ENCODE results near the gene GPR39. TPM values are rescaled to one million over a fixed set of nuclear protein-coding genes. Genes with fewer than 3 reads are reported as not detected.

GPR39 gene
- polyA plus RNA-seq, 1 donor from 2014 or later: 1.1 TPM

DNA sequence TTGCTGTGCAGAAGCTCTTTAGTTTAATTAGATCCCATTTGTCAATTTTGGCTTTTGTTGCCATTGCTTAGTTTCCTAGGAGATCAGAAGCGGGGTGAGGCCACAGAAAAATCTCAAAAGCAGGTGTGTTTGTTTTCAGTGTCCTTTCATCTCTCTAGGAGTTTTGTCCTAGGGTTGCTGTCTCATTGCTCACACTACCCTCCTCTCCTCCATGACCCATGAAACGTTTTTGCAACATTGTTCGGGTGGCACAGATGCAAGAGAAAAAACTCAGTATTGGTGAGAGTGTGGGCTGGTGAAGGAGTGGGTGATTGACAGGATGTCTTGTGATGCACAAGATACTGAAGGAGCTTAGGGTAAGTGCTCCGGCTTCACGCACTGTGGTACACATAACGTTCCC, 149.8 kb downstream of the GPR39 start:
- H3K9ac ChIP-seq (ENCODE audit: low read length): no peak overlapping the region
- H3K36me3 ChIP-seq (ENCODE audit: insufficient read depth, low read length): no peaks in the 10 kb centered on the region
- H3K4me2 ChIP-seq (ENCODE audit: low read length): no peak overlapping the region
- no peaks in the 10 kb centered on the region for H3K9me2 ChIP-seq (ENCODE audit: insufficient read depth, low read length)
- no peaks in the 10 kb centered on the region for H4K20me1 ChIP-seq (ENCODE audit: insufficient read depth)
- no peak overlapping the region for H3K4me3 ChIP-seq (ENCODE audit: low read length)
- H3K27me3 ChIP-seq (ENCODE audit: insufficient read depth, low read depth, low read length): no peaks in the 10 kb centered on the region
- no peak overlapping the region for H2AFZ ChIP-seq (ENCODE audit: low read depth, low read length)
- no peaks in the 10 kb centered on the region for H3K9me3 ChIP-seq (ENCODE audit: low read length)
- TF ChIP-seq MXI1 (conservative IDR thresholded peaks at IDR 0.05; ENCODE audit: poor library complexity, severe bottlenecking): no peak
- no peak for TF ChIP-seq EZH2 (IDR thresholded peaks at IDR 0.05; ENCODE audit: borderline replicate concordance, insufficient read depth, low read length, poor library complexity, severe bottlenecking)
- TF ChIP-seq RAD21 (conservative IDR thresholded peaks at IDR 0.05): no peak
- TF ChIP-seq, protein P1, sequence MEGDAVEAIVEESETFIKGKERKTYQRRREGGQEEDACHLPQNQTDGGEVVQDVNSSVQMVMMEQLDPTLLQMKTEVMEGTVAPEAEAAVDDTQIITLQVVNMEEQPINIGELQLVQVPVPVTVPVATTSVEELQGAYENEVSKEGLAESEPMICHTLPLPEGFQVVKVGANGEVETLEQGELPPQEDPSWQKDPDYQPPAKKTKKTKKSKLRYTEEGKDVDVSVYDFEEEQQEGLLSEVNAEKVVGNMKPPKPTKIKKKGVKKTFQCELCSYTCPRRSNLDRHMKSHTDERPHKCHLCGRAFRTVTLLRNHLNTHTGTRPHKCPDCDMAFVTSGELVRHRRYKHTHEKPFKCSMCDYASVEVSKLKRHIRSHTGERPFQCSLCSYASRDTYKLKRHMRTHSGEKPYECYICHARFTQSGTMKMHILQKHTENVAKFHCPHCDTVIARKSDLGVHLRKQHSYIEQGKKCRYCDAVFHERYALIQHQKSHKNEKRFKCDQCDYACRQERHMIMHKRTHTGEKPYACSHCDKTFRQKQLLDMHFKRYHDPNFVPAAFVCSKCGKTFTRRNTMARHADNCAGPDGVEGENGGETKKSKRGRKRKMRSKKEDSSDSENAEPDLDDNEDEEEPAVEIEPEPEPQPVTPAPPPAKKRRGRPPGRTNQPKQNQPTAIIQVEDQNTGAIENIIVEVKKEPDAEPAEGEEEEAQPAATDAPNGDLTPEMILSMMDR (IDR thresholded peaks at IDR 0.05; ENCODE audit: poor library complexity, severe bottlenecking): no peak
- TF ChIP-seq EP300 (conservative IDR thresholded peaks at IDR 0.05; ENCODE audit: poor library complexity, severe bottlenecking): no peak
- no peak for TF ChIP-seq SMC3 (conservative IDR thresholded peaks at IDR 0.05; ENCODE audit: poor library complexity)
- H3K79me2 ChIP-seq (replicated peaks; ENCODE audit: insufficient read depth, low read length): no peaks in the 10 kb centered on the region
- H3K27ac ChIP-seq (ENCODE audit: low read length): no peak overlapping the region
- no peaks in the 10 kb centered on the region for H3F3A ChIP-seq (ENCODE audit: insufficient read depth, low read length, poor library complexity, severe bottlenecking)

DNA sequence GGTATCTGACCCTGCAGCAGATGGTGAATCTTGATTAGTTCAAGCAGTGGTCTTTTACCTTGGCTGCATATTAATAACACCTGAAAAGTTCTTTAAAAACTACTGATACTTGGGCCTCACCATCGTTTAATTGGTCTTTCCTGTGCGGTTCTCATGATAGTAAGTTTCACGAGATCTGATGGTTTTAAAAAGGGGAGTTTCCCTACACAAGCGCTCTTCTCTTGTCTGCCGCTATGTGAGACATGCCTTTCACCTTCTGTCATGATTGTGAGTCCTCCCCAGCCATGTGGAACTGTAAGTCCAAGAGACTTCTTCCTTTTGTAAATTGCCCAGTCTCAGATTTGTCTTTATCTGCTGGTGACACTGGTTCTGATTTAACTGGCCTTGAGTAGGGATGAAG, 151.1 kb downstream of the GPR39 start:
- TF ChIP-seq RAD21 (conservative IDR thresholded peaks at IDR 0.05) (no peak), SMC3 (conservative IDR thresholded peaks at IDR 0.05; ENCODE audit: poor library complexity) (no peak), TAF1 (IDR thresholded peaks at IDR 0.05; ENCODE audit: low read depth) (no peak), EZH2 (IDR thresholded peaks at IDR 0.05; ENCODE audit: borderline replicate concordance, insufficient read depth, low read length, poor library complexity, severe bottlenecking) (no peak), EP300 (conservative IDR thresholded peaks at IDR 0.05; ENCODE audit: poor library complexity, severe bottlenecking) (no peak), POLR2AphosphoS5 (IDR thresholded peaks at IDR 0.05) (no peak), MXI1 (conservative IDR thresholded peaks at IDR 0.05; ENCODE audit: poor library complexity, severe bottlenecking) (no peak)
- TF ChIP-seq, protein P1 (IDR thresholded peaks at IDR 0.05; ENCODE audit: poor library complexity, severe bottlenecking): no peak
- TF ChIP-seq, protein P2, sequence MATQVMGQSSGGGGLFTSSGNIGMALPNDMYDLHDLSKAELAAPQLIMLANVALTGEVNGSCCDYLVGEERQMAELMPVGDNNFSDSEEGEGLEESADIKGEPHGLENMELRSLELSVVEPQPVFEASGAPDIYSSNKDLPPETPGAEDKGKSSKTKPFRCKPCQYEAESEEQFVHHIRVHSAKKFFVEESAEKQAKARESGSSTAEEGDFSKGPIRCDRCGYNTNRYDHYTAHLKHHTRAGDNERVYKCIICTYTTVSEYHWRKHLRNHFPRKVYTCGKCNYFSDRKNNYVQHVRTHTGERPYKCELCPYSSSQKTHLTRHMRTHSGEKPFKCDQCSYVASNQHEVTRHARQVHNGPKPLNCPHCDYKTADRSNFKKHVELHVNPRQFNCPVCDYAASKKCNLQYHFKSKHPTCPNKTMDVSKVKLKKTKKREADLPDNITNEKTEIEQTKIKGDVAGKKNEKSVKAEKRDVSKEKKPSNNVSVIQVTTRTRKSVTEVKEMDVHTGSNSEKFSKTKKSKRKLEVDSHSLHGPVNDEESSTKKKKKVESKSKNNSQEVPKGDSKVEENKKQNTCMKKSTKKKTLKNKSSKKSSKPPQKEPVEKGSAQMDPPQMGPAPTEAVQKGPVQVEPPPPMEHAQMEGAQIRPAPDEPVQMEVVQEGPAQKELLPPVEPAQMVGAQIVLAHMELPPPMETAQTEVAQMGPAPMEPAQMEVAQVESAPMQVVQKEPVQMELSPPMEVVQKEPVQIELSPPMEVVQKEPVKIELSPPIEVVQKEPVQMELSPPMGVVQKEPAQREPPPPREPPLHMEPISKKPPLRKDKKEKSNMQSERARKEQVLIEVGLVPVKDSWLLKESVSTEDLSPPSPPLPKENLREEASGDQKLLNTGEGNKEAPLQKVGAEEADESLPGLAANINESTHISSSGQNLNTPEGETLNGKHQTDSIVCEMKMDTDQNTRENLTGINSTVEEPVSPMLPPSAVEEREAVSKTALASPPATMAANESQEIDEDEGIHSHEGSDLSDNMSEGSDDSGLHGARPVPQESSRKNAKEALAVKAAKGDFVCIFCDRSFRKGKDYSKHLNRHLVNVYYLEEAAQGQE (IDR thresholded peaks at IDR 0.05; ENCODE audit: borderline replicate concordance): no peak
- Histone ChIP-seq H3K4me3 (ENCODE audit: low read length) (no peak overlapping the region), H2AFZ (ENCODE audit: low read depth, low read length) (no peak overlapping the region), H3K9ac (ENCODE audit: low read length) (no peak overlapping the region), H3K4me2 (ENCODE audit: low read length) (no peak overlapping the region), H3F3A (ENCODE audit: insufficient read depth, low read length, poor library complexity, severe bottlenecking) (no peaks in the 10 kb centered on the region), H3K36me3 (ENCODE audit: insufficient read depth, low read length) (no peaks in the 10 kb centered on the region), H3K27me3 (ENCODE audit: insufficient read depth, low read depth, low read length) (no peaks in the 10 kb centered on the region), H3K79me2 (replicated peaks; ENCODE audit: insufficient read depth, low read length) (no peaks in the 10 kb centered on the region), H3K9me3 (ENCODE audit: low read length) (no peaks in the 10 kb centered on the region), H4K20me1 (ENCODE audit: insufficient read depth) (no peaks in the 10 kb centered on the region), H3K9me2 (ENCODE audit: insufficient read depth, low read length) (no peaks in the 10 kb centered on the region), H3K27ac (ENCODE audit: low read length) (no peak overlapping the region)
